Calu3 (cell line): ENCODE results near the gene GALNT15. TPM values are rescaled to one million over a fixed set of nuclear protein-coding genes. Genes with fewer than 3 reads are reported as not detected.
A peak's percentile ranks its signal among the peaks of the same experiment; 100 is the strongest.

Source experiments
- BruUV-seq: library from RNA; stranded (reverse); fragments of 400-500 nt; replicated peaks from 2 replicates; lab custom pipeline; 2021; lab: Mats Ljungman, UMichigan
- CTCF ChIA-PET: fragments of 300-600 bp; sonication (Branson Sonifier 250); formaldehyde crosslinking; loops from one replicate; lab custom pipeline; 2022; ENCODE audit warnings: antibody characterized with exemption; lab: Charles Lee
- DNase-seq: peaks from one replicate; pipeline ENCODE4 v3.0.0; 2022
- H3K27ac Mint-ChIP-seq: one replicate; pipeline ENCODE4 v1.8.0; 2022; ENCODE audit warnings: mixed read lengths; ENCODE audit not compliant: unreplicated experiment
- H3K27me3 Mint-ChIP-seq: one replicate; pipeline ENCODE4 v1.8.0; 2022; ENCODE audit warnings: mixed read lengths; ENCODE audit not compliant: unreplicated experiment
- H3K36me3 Mint-ChIP-seq: one replicate; pipeline ENCODE4 v1.8.0; 2022; ENCODE audit warnings: mild to moderate bottlenecking, moderate library complexity, mixed read lengths; ENCODE audit not compliant: insufficient read depth, unreplicated experiment
- H3K4me1 Mint-ChIP-seq: one replicate; pipeline ENCODE4 v1.8.0; 2022; ENCODE audit warnings: mild to moderate bottlenecking, low read depth, mixed read lengths; ENCODE audit not compliant: unreplicated experiment
- H3K4me3 Mint-ChIP-seq: one replicate; pipeline ENCODE4 v1.8.0; 2022; ENCODE audit warnings: mild to moderate bottlenecking, low read depth, moderate library complexity, mixed read lengths; ENCODE audit not compliant: unreplicated experiment
- H3K9me3 Mint-ChIP-seq: one replicate; pipeline ENCODE4 v1.8.0; 2022; ENCODE audit warnings: low read depth, mixed read lengths; ENCODE audit not compliant: unreplicated experiment
- CTCF ChIP-seq: fragments of 200-600 bp; IDR thresholded peaks from one replicate; pipeline ENCODE4 v1.8.0; 2022; ENCODE audit warnings: antibody characterized with exemption; ENCODE audit not compliant: unreplicated experiment
- intact Hi-C: fragments of 100-400 bp; cut with micrococcal nuclease; formaldehyde crosslinking; loops from one replicate; pipeline ENCODE4 v1.10.0; 2022; ENCODE audit not compliant: unreplicated experiment
- total RNA-seq: library from RNA; stranded (reverse); gene quantifications from 2 replicates; pipeline ENCODE4 v1.2.3, GENCODE V29; 2022

GALNT15 gene
- total RNA-seq, 1 experiment from 2014 or later = not detected

DNA sequence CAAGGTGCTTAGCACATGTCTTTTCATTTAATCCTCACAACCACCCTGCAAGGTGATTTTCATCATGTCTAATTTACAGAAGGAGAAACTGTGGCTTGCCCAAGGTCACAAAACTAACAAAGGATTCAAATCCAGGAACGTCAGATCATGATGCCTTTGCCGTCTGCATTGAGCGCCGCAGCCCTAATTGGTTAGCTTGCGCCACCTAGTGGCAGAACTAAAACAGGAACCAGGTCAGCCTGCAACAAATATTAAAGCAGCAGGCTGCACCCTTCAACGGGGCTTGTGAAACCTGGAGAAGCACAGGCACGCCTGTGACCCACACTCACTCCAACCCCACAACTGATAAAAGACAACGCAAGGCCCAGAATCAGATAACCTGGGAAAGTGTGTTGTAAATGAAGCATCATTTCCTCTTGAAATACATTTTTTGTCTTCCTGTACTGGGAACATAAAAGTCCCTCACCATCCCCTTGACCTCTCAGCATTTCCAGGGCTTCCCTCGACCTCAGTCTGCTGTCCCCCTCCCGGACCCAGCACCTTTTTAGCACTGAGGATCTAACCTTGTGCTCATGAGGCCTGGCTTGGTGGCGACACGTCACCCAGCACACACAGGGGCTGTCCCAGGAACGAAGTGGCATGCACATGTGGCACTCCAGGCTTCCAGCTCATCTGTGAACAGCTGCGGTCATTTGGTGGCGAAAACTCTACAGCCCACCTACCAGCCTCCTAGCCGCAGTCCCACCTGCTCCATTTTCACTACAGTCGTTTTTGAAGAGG is 73.0 kb downstream of the GALNT15 start:
- peaks cover 23% of the 10 kb centered on the region for H3K4me1 Mint-ChIP-seq
- H3K9me3 Mint-ChIP-seq = no peaks in the 10 kb centered on the region
- peak; percentile 78 for DNase-seq
- peaks cover 6% of the 10 kb centered on the region for H3K36me3 Mint-ChIP-seq
- BruUV-seq = no TSS peak
- peak; percentile 76 for TF ChIP-seq CTCF
- H3K4me3 Mint-ChIP-seq = peak overlapping the region; percentile 19
- CTCF ChIA-PET = interaction anchor here (0.6 to 1.5 kb wide), 5 partner anchors 11 to 849 kb away, joined by 3 to 4 read pairs (median 3); partner anchors contain the start of genes DPH3 and OXNAD1
- peaks cover 14% of the 10 kb centered on the region for H3K27me3 Mint-ChIP-seq
- H3K27ac Mint-ChIP-seq = no peak overlapping the region
- intact Hi-C loops = loop anchor here (1.0 to 5.0 kb wide), 4 partner anchors 69 to 615 kb away; no protein-coding TSS in a partner anchor

DNA sequence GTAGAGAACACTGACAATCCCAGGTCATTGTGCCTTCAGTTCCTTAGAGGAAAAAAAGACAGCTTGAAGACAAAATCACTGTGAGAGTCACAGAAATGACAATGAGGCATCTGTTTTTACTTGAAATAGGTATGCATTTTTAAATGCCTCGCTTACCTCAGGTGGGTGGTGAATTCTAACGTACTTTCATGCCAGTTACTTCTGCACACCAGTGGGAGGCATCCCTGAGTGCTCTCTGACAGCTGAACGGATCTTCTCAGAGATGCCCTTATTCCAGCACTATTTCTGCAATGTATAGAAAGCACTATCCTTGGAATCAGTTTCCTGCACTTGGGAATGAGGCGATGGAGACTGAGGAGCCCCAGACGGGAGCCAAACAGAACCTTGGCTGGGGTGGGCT is 74.1 kb downstream of the GALNT15 start:
- TF ChIP-seq CTCF = no peak
- CTCF ChIA-PET = interaction anchor here (0.9 to 1.1 kb wide), 2 partner anchors 10 to 299 kb away, joined by 3 read pairs; no protein-coding TSS in a partner anchor
- no TSS peak for BruUV-seq
- Mint-ChIP-seq H3K4me1 (peaks cover 26% of the 10 kb centered on the region), H3K36me3 (peaks cover 6% of the 10 kb centered on the region), H3K4me3 (no peak overlapping the region), H3K27ac (no peak overlapping the region), H3K27me3 (peaks cover 14% of the 10 kb centered on the region), H3K9me3 (no peaks in the 10 kb centered on the region)
- intact Hi-C loops = loop anchor here (5.0 kb wide), 1 partner anchor 616 kb away; no protein-coding TSS in a partner anchor
- no peak for DNase-seq

GRCh38 chr3:16249336-16249735 is 74.9 kb downstream of the GALNT15 start:
- BruUV-seq = no TSS peak
- CTCF ChIA-PET = no interaction called here

DNA sequence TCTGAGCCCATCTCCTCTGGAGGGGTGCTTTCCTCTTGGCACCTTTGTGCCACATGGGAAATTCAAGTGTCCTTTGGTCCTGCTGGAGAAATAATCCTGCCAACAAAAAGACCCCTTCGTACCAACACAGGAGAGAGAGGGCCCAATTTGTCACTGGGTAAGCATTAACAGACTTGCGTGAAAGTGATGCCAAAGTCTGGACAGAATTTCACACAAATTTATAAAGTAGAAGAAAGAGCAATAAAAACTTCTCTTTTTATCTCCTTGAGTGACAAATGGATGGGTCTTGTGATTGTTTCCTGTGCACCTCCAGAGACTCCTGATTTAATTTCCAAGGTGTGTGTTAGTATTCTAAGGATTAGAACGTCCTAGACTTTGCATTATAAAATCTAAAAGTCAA is 75.4 kb downstream of the GALNT15 start:
- no TSS peak for BruUV-seq
- no peaks in the 10 kb centered on the region for H3K9me3 Mint-ChIP-seq
- H3K4me3 Mint-ChIP-seq = no peak overlapping the region
- DNase-seq = no peak
- no peak for TF ChIP-seq CTCF
- H3K27ac Mint-ChIP-seq = no peak overlapping the region
- H3K27me3 Mint-ChIP-seq = peaks cover 14% of the 10 kb centered on the region
- intact Hi-C loops = loop anchor here (5.0 kb wide), 1 partner anchor 618 kb away; no protein-coding TSS in a partner anchor
- CTCF ChIA-PET = no interaction called here
- peaks cover 6% of the 10 kb centered on the region for H3K36me3 Mint-ChIP-seq
- peaks cover 26% of the 10 kb centered on the region for H3K4me1 Mint-ChIP-seq

More at GRCh38 chr3:16249336-16249735, 74.9 kb downstream of the GALNT15 start:
- Mint-ChIP-seq H3K27me3 (peaks cover 14% of the 10 kb centered on the region), H3K36me3 (peaks cover 6% of the 10 kb centered on the region), H3K27ac (no peak overlapping the region), H3K9me3 (no peaks in the 10 kb centered on the region), H3K4me3 (no peak overlapping the region), H3K4me1 (peaks cover 26% of the 10 kb centered on the region)
- intact Hi-C loops = loop anchor here (5.0 kb wide), 1 partner anchor 617 kb away; no protein-coding TSS in a partner anchor
- DNase-seq = peak; percentile 27
- no peak for TF ChIP-seq CTCF
